NB4 (cell line): Measurements from ENCODE around the gene PDLIM5.

Experiments used
- CTCF ChIP-seq: IDR thresholded peaks from one replicate; pipeline ENCODE4 v1.5.1; 2012; ENCODE audit warnings: low read depth, low read length
- MAX ChIP-seq: IDR thresholded peaks from 2 replicates; pipeline ENCODE4 v1.6.1; 2011; ENCODE audit warnings: low read depth, low read length
- POLR2A ChIP-seq: IDR thresholded peaks from 2 replicates; pipeline ENCODE4 v1.6.1; 2011; ENCODE audit warnings: mild to moderate bottlenecking; ENCODE audit not compliant: insufficient read length; ENCODE audit errors: extremely low read depth

GRCh38 chr4:94484818-94485217, 33.1 kb downstream of the PDLIM5 start:
- TF ChIP-seq MAX (no peak), CTCF (no peak), POLR2A (no peak)
